ENCODE measurements around the gene DPF3. TPM values are rescaled to one million over a fixed set of nuclear protein-coding genes. Genes with fewer than 3 reads are reported as not detected.

Gene DPF3
- total RNA-seq, 3 donors from 2014 or later, result 0.32 to 2.8 (median 1.3) TPM

DNA sequence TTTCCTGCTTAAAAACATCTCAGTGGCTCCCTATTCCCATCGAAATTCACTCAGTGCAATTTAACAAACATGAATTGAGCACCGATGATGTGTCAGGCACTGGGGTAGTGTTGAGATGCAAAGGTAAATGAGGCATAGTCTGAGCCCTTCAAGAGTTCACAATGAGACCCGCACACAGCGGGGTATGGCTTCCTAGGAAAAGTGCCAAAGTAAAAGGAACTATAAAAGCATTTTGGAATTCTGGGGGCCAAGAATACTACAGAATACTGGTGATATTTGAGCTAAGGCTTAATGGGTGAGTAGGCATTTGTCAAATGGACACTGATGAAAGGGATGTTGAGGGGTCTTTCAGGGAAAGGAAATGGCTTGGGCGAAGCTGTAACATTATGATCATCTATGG is 315.4 kb downstream of the DPF3 start:
- Histone ChIP-seq H3K36me3 (no peaks in the 10 kb centered on the region), H3K27me3 (peaks cover 0 to 4% of the 10 kb centered on the region in 2 donors), H3K4me3 (no peak overlapping the region), H3K27ac (no peak overlapping the region), H3K9me3 (no peaks in the 10 kb centered on the region), H3K4me1 (no peaks in the 10 kb centered on the region)
- intact Hi-C loops (cut with DNase I; ENCODE audit: low total_unique reads), result no loop called here
- no peak for DNase-seq (ENCODE audit: low spot score in 2 of 2)
- TF ChIP-seq, protein P1, sequence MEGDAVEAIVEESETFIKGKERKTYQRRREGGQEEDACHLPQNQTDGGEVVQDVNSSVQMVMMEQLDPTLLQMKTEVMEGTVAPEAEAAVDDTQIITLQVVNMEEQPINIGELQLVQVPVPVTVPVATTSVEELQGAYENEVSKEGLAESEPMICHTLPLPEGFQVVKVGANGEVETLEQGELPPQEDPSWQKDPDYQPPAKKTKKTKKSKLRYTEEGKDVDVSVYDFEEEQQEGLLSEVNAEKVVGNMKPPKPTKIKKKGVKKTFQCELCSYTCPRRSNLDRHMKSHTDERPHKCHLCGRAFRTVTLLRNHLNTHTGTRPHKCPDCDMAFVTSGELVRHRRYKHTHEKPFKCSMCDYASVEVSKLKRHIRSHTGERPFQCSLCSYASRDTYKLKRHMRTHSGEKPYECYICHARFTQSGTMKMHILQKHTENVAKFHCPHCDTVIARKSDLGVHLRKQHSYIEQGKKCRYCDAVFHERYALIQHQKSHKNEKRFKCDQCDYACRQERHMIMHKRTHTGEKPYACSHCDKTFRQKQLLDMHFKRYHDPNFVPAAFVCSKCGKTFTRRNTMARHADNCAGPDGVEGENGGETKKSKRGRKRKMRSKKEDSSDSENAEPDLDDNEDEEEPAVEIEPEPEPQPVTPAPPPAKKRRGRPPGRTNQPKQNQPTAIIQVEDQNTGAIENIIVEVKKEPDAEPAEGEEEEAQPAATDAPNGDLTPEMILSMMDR (IDR thresholded peaks at IDR 0.05), result no peak
- TF ChIP-seq POLR2AphosphoS5 (IDR thresholded peaks at IDR 0.05) (no peak), POLR2A (IDR thresholded peaks at IDR 0.05) (no peak)

DNA sequence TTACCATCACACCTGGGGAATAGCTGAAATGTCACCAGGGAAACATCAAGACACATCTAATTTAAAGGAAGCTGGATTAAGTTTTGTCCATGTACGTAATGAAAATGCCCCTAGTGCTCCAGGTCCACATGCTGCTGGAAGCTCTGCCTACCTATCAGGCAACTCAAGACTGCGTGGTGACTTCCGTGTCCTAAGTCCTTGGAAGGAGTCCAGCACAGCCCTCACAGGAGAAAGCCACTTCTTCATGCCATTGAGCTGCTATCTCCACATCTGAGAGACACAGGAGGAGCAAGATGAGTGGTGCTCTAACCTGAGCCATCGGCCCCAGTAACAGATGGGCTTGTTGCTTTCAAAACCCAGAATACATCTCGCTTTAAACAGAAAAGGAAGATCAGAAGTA is 316.4 kb downstream of the DPF3 start:
- Histone ChIP-seq H3K9me3 (no peaks in the 10 kb centered on the region), H3K4me1 (no peaks in the 10 kb centered on the region), H3K36me3 (no peaks in the 10 kb centered on the region), H3K4me3 (no peak overlapping the region), H3K27ac (no peak overlapping the region), H3K27me3 (peaks cover 0 to 4% of the 10 kb centered on the region in 2 donors)
- intact Hi-C loops (cut with DNase I; ENCODE audit: low total_unique reads), result no loop called here
- no peak for DNase-seq (ENCODE audit: low spot score in 2 of 2)
- TF ChIP-seq, protein P1 (IDR thresholded peaks at IDR 0.05), result no peak
- no peak for TF ChIP-seq POLR2AphosphoS5 (IDR thresholded peaks at IDR 0.05)
- no peak for TF ChIP-seq POLR2A (IDR thresholded peaks at IDR 0.05)

DNA sequence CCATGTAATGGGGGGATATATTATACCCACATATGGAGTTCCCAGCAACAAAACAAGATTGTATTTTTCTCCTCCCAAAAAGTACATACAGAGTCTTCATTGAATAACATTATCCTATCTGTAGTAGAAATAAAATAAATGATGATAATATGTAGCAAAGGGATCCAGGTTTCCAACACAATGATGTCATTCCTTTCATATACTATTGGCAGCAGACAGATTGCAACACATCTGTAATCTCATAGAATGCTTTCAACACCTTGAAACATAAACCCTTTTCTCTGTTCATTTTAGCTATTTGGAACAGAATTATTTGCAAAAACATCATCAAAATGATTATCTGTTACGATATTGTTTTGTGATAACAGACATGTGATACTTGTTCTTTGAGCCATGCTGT is 317.6 kb downstream of the DPF3 start:
- Histone ChIP-seq H3K27ac (no peak overlapping the region), H3K4me1 (no peaks in the 10 kb centered on the region), H3K27me3 (peaks cover 0 to 3% of the 10 kb centered on the region in 2 donors), H3K9me3 (no peaks in the 10 kb centered on the region), H3K36me3 (no peaks in the 10 kb centered on the region), H3K4me3 (no peak overlapping the region)
- TF ChIP-seq, protein P1 (IDR thresholded peaks at IDR 0.05), result no peak
- TF ChIP-seq POLR2AphosphoS5 (IDR thresholded peaks at IDR 0.05) (no peak), POLR2A (IDR thresholded peaks at IDR 0.05) (no peak)
- intact Hi-C loops (cut with DNase I; ENCODE audit: low total_unique reads), result no loop called here
- DNase-seq (ENCODE audit: low spot score in 2 of 2), result no peak

DNA sequence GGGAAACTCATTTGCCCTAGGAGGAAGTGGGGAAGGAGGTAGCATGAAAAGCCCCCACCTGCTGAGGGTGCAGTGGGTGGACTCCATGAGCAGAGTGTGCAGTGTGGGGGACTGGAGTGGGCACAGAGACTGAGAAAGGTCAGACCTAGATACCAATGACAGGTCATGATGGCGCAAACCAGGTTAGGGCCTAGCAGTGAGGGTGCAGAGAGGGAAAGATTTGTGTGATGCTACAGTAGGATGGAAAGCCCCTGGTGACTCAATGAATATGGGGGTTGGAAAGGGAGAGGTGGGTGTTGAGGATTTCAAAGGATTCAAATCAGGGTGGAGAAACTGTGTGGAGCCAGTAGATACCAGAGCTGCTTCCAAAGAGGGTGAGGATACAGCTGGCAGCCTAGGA is 319.2 kb downstream of the DPF3 start:
- intact Hi-C loops (cut with DNase I; ENCODE audit: low total_unique reads), result no loop called here

DNA sequence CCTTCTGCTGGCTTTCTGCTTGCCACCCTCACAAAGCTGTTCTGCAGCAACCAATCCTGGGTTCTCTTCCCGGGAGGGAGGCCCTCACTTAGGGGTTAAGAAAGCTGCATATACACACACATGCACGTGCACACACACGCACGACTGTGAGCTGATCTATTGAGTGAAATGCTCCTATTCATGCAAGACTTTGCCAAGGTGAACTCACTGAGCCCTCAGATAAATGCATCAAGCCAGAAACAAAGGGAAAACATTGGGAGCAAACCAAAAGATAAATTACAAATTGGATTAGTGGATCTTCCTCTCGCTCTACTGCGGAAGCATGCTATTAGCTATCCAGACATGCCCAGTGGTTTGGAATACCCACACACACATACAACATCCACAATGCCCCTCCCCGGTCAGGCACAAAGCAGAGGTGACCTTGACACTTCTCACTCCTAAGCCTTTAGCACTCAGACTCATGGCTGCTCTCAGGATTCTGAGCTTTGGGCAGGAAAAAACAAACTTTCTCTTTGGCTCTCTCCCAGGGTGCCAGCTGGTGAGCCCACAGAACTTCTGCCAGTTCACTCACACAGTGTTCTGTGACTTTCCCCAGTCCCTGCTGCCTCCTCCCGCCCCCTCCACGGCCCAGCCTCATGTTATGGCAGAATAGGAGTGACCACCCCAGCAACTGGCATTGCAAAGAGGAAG is 320.0 kb downstream of the DPF3 start:
- Histone ChIP-seq H3K27me3 (no peaks in the 10 kb centered on the region), H3K27ac (no peak overlapping the region), H3K36me3 (no peaks in the 10 kb centered on the region), H3K9me3 (no peaks in the 10 kb centered on the region), H3K4me1 (no peaks in the 10 kb centered on the region), H3K4me3 (no peak overlapping the region)
- DNase-seq (ENCODE audit: low spot score in 2 of 2), result no peak
- TF ChIP-seq, protein P1 (IDR thresholded peaks at IDR 0.05), result no peak
- TF ChIP-seq POLR2AphosphoS5 (IDR thresholded peaks at IDR 0.05), result no peak
- TF ChIP-seq POLR2A (IDR thresholded peaks at IDR 0.05), result no peak
- intact Hi-C loops (cut with DNase I; ENCODE audit: low total_unique reads), result no loop called here

More for the DNA sequence above, 319.2 kb downstream of the DPF3 start:
- no peak overlapping the region for H3K27ac ChIP-seq
- TF ChIP-seq, protein P1 (IDR thresholded peaks at IDR 0.05), result no peak
- TF ChIP-seq POLR2A (IDR thresholded peaks at IDR 0.05), result no peak
- no peak for TF ChIP-seq POLR2AphosphoS5 (IDR thresholded peaks at IDR 0.05)
- DNase-seq (ENCODE audit: low spot score in 2 of 2), result no peak
- H3K4me3 ChIP-seq, result no peak overlapping the region
- no peaks in the 10 kb centered on the region for H3K4me1 ChIP-seq
- H3K36me3 ChIP-seq, result no peaks in the 10 kb centered on the region
- H3K9me3 ChIP-seq, result no peaks in the 10 kb centered on the region
- no peaks in the 10 kb centered on the region for H3K27me3 ChIP-seq

Other genes starting within 250 kb of the DPF3 start
- gene DCAF4, start 32.4 kb upstream of the DPF3 start, total RNA-seq, result 10 to 100 TPM; 19.8 to 49.5 (median 36.1) TPM
- 10 to 100 TPM; 18.7 to 22.2 (median 22.1) TPM for gene ZFYVE1, start 133.0 kb upstream of the DPF3 start, total RNA-seq
- gene RBM25, start 164.4 kb upstream of the DPF3 start, total RNA-seq, result 10 to 100 TPM; 69.9 to 90.6 (median 76.4) TPM
- 10 to 100 TPM; 45.6 to 64.5 (median 63.2) TPM for gene PSEN1, start 242.4 kb upstream of the DPF3 start, total RNA-seq